ENCODE measurements around the gene C3orf22.

C3orf22 gene

GRCh38 chr3:126553284-126554084, 5.2 kb downstream of the C3orf22 start:
- no peaks in the 10 kb centered on the region for H3K27me3 ChIP-seq (ENCODE audit: insufficient read depth, low read length)
- no peaks in the 10 kb centered on the region for H3K36me3 ChIP-seq (ENCODE audit: insufficient read depth, low read length)
- H3K9me3 ChIP-seq (ENCODE audit: low read length) = no peaks in the 10 kb centered on the region
- no peak overlapping the region for H2AFZ ChIP-seq (ENCODE audit: low read depth, low read length)
- no peak overlapping the region for H3K4me3 ChIP-seq (ENCODE audit: low read length)
- no peaks in the 10 kb centered on the region for H3K4me1 ChIP-seq (ENCODE audit: insufficient read depth, low read length)

- H3K4me3 ChIP-seq (ENCODE audit: low read length) = no peak overlapping the region
- H3K36me3 ChIP-seq (ENCODE audit: insufficient read depth, low read length) = no peaks in the 10 kb centered on the region
- no peak overlapping the region for H2AFZ ChIP-seq (ENCODE audit: low read depth, low read length)
- no peaks in the 10 kb centered on the region for H3K9me3 ChIP-seq (ENCODE audit: low read length)
- no peaks in the 10 kb centered on the region for H3K27me3 ChIP-seq (ENCODE audit: insufficient read depth, low read length)
- no peaks in the 10 kb centered on the region for H3K4me1 ChIP-seq (ENCODE audit: insufficient read depth, low read length)
These were observed 5.9 kb downstream of the C3orf22 start for GRCh38 chr3:126552688-126553283.

- no peaks in the 10 kb centered on the region for H3K4me1 ChIP-seq (ENCODE audit: insufficient read depth, low read length)
- no peak overlapping the region for H3K4me3 ChIP-seq (ENCODE audit: low read length)
- H3K27me3 ChIP-seq (ENCODE audit: insufficient read depth, low read length) = no peaks in the 10 kb centered on the region
These were observed 6.7 kb downstream of the C3orf22 start for GRCh38 chr3:126551839-126552687.

GRCh38 chr3:126551121-126551838, 7.5 kb downstream of the C3orf22 start:
- H3K27me3 ChIP-seq (ENCODE audit: insufficient read depth, low read length) = no peaks in the 10 kb centered on the region
- no peak overlapping the region for H2AFZ ChIP-seq (ENCODE audit: low read depth, low read length)
- no peaks in the 10 kb centered on the region for H3K4me1 ChIP-seq (ENCODE audit: insufficient read depth, low read length)
- no peaks in the 10 kb centered on the region for H3K9me3 ChIP-seq (ENCODE audit: low read length)
- no peak overlapping the region for H3K4me3 ChIP-seq (ENCODE audit: low read length)
- H3K36me3 ChIP-seq (ENCODE audit: insufficient read depth, low read length) = no peaks in the 10 kb centered on the region

More at GRCh38 chr3:126551839-126552687, 6.7 kb downstream of the C3orf22 start:
- Histone ChIP-seq H2AFZ (ENCODE audit: low read depth, low read length) (no peak overlapping the region), H3K9me3 (ENCODE audit: low read length) (no peaks in the 10 kb centered on the region), H3K36me3 (ENCODE audit: insufficient read depth, low read length) (no peaks in the 10 kb centered on the region)

- Histone ChIP-seq H3K4me3 (ENCODE audit: low read length) (no peak overlapping the region), H3K36me3 (ENCODE audit: insufficient read depth, low read length) (no peaks in the 10 kb centered on the region), H3K4me1 (ENCODE audit: insufficient read depth, low read length) (no peaks in the 10 kb centered on the region), H3K9me3 (ENCODE audit: low read length) (no peaks in the 10 kb centered on the region), H3K27me3 (ENCODE audit: insufficient read depth, low read length) (no peaks in the 10 kb centered on the region), H2AFZ (ENCODE audit: low read depth, low read length) (no peak overlapping the region)
These were observed 8.2 kb downstream of the C3orf22 start for GRCh38 chr3:126550488-126551051.

GRCh38 chr3:126549861-126550487, 8.8 kb downstream of the C3orf22 start:
- no peak overlapping the region for H2AFZ ChIP-seq (ENCODE audit: low read depth, low read length)
- no peaks in the 10 kb centered on the region for H3K36me3 ChIP-seq (ENCODE audit: insufficient read depth, low read length)
- no peaks in the 10 kb centered on the region for H3K9me3 ChIP-seq (ENCODE audit: low read length)
- no peak overlapping the region for H3K4me3 ChIP-seq (ENCODE audit: low read length)
- no peaks in the 10 kb centered on the region for H3K4me1 ChIP-seq (ENCODE audit: insufficient read depth, low read length)
- H3K27me3 ChIP-seq (ENCODE audit: insufficient read depth, low read length) = no peaks in the 10 kb centered on the region

- no peaks in the 10 kb centered on the region for H3K4me1 ChIP-seq (ENCODE audit: insufficient read depth, low read length)
- no peaks in the 10 kb centered on the region for H3K9me3 ChIP-seq (ENCODE audit: low read length)
- H3K36me3 ChIP-seq (ENCODE audit: insufficient read depth, low read length) = no peaks in the 10 kb centered on the region
- no peak overlapping the region for H2AFZ ChIP-seq (ENCODE audit: low read depth, low read length)
- H3K4me3 ChIP-seq (ENCODE audit: low read length) = no peak overlapping the region
- no peaks in the 10 kb centered on the region for H3K27me3 ChIP-seq (ENCODE audit: insufficient read depth, low read length)
These were observed 9.9 kb downstream of the C3orf22 start for GRCh38 chr3:126548556-126549466.

- Histone ChIP-seq H2AFZ (ENCODE audit: low read depth, low read length) (no peak overlapping the region), H3K4me1 (ENCODE audit: insufficient read depth, low read length) (no peaks in the 10 kb centered on the region), H3K9me3 (ENCODE audit: low read length) (no peaks in the 10 kb centered on the region), H3K4me3 (ENCODE audit: low read length) (no peak overlapping the region), H3K36me3 (ENCODE audit: insufficient read depth, low read length) (no peaks in the 10 kb centered on the region), H3K27me3 (ENCODE audit: insufficient read depth, low read length) (no peaks in the 10 kb centered on the region)
These were observed 11.0 kb downstream of the C3orf22 start for GRCh38 chr3:126547721-126548120.

GRCh38 chr3:126546549-126547239, 12.0 kb downstream of the C3orf22 start:
- Histone ChIP-seq H3K36me3 (ENCODE audit: insufficient read depth, low read length) (no peaks in the 10 kb centered on the region), H3K27me3 (ENCODE audit: insufficient read depth, low read length) (no peaks in the 10 kb centered on the region), H3K9me3 (ENCODE audit: low read length) (no peaks in the 10 kb centered on the region), H2AFZ (ENCODE audit: low read depth, low read length) (no peak overlapping the region), H3K4me1 (ENCODE audit: insufficient read depth, low read length) (no peaks in the 10 kb centered on the region), H3K4me3 (ENCODE audit: low read length) (no peak overlapping the region)

GRCh38 chr3:126546013-126546412, 12.7 kb downstream of the C3orf22 start:
- H3K4me3 ChIP-seq (ENCODE audit: low read length) = no peak overlapping the region
- H3K36me3 ChIP-seq (ENCODE audit: insufficient read depth, low read length) = no peaks in the 10 kb centered on the region
- no peaks in the 10 kb centered on the region for H3K9me3 ChIP-seq (ENCODE audit: low read length)
- no peaks in the 10 kb centered on the region for H3K27me3 ChIP-seq (ENCODE audit: insufficient read depth, low read length)
- no peak overlapping the region for H2AFZ ChIP-seq (ENCODE audit: low read depth, low read length)
- no peaks in the 10 kb centered on the region for H3K4me1 ChIP-seq (ENCODE audit: insufficient read depth, low read length)

GRCh38 chr3:126545544-126545943, 13.2 kb downstream of the C3orf22 start:
- H2AFZ ChIP-seq (ENCODE audit: low read depth, low read length) = no peak overlapping the region
- no peaks in the 10 kb centered on the region for H3K27me3 ChIP-seq (ENCODE audit: insufficient read depth, low read length)
- H3K4me1 ChIP-seq (ENCODE audit: insufficient read depth, low read length) = no peaks in the 10 kb centered on the region
- H3K4me3 ChIP-seq (ENCODE audit: low read length) = no peak overlapping the region
- no peaks in the 10 kb centered on the region for H3K9me3 ChIP-seq (ENCODE audit: low read length)
- H3K36me3 ChIP-seq (ENCODE audit: insufficient read depth, low read length) = no peaks in the 10 kb centered on the region

Data from neuron (in vitro differentiated cells).